ENCODE measurements around the gene TNS1. TPM values are rescaled to one million over a fixed set of nuclear protein-coding genes. Genes with fewer than 3 reads are reported as not detected.
A peak's percentile ranks its signal among the peaks of the same experiment; 100 is the strongest.

TNS1 gene
- total RNA-seq, 1 donor from 2014 or later, result 1,334 TPM

DNA sequence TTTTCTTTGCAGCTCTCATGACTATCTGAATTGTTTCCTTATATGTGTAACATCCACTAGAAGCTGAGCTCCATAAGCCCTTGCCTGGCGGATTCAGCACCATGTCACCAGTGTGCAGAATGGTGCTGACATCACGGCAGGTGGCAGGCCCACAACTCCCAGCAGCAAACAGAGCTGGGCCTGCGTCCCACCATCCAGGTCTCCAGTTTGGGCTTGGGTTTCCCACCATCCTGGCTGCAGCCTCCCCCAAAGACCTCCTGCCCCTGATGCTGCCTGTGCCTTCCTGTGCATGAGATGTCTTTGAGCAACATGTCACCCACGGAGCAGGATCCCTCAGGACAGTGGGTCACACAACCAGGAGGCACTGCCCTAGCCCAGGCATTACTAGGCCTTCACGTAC, 113.1 kb downstream of the TNS1 start:
- H3K27me3 ChIP-seq, result no peaks in the 10 kb centered on the region
- no peaks in the 10 kb centered on the region for H3K9me3 ChIP-seq
- no peak overlapping the region for H3K4me3 ChIP-seq
- TF ChIP-seq, protein P1, sequence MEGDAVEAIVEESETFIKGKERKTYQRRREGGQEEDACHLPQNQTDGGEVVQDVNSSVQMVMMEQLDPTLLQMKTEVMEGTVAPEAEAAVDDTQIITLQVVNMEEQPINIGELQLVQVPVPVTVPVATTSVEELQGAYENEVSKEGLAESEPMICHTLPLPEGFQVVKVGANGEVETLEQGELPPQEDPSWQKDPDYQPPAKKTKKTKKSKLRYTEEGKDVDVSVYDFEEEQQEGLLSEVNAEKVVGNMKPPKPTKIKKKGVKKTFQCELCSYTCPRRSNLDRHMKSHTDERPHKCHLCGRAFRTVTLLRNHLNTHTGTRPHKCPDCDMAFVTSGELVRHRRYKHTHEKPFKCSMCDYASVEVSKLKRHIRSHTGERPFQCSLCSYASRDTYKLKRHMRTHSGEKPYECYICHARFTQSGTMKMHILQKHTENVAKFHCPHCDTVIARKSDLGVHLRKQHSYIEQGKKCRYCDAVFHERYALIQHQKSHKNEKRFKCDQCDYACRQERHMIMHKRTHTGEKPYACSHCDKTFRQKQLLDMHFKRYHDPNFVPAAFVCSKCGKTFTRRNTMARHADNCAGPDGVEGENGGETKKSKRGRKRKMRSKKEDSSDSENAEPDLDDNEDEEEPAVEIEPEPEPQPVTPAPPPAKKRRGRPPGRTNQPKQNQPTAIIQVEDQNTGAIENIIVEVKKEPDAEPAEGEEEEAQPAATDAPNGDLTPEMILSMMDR (IDR thresholded peaks at IDR 0.05), result no peak
- intact Hi-C loops (cut with DNase I), result loop anchor here (2.0 kb wide), 1 partner anchor 55 kb away; no protein-coding TSS in a partner anchor
- H3K4me1 ChIP-seq, result peaks cover 15 to 53% of the 10 kb centered on the region in 2 donors
- peak overlapping the region; percentile 76 to 98 for H3K27ac ChIP-seq
- peaks cover 94 to 95% of the 10 kb centered on the region in 2 donors for H3K36me3 ChIP-seq
- DNase-seq (ENCODE audit: low spot score in 2 of 2), result no peak

DNA sequence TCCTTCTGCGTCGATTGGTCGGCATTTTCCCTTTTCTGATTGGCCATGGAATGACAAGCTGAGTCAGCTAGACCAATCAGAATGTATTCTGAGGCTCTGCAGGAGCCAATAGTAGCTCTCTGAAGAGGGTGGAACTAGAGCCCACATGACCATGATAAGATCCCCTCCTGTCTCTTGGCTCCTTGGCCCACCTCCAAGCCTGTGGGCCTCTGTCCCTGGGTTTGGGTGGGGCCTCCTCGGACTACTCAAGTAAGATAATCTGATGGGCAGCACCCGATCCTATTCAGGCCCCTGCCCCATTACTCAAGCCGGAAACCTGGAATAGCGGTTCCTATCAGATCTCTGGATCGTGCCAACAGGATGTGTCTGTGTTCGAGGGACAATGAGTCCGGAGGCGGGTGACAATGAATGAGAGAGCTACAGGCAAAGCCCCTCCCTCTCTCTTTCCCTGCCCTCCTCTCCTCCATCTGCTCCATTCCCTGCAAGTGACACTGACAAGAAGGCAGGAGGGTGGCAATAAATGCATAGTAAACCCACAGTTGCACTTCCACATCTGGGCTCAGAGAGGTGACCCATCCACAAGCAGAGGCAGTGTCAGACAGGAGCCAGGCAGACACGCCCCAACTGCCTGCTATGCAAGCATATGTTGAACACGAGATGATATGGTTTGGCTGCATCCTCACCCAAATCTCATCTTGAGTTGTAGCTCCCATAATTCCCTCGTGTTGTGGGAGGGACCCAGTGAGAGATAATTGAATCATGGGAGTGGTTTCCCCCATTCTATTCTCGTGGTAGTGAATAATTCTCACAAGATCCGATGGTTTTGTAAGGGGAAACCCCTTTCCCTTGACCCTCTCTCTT, 114.7 kb downstream of the TNS1 start:
- TF ChIP-seq, protein P1 (IDR thresholded peaks at IDR 0.05), result no peak
- Histone ChIP-seq H3K4me3 (no peak overlapping the region), H3K9me3 (no peaks in the 10 kb centered on the region), H3K4me1 (peaks cover 15 to 39% of the 10 kb centered on the region in 2 donors), H3K36me3 (peaks cover 94 to 95% of the 10 kb centered on the region in 2 donors), H3K27me3 (no peaks in the 10 kb centered on the region), H3K27ac (peak overlapping the region; percentile 76 to 98)
- intact Hi-C loops (cut with DNase I), result loop anchor here (2.0 kb wide), 2 partner anchors 97 to 101 kb away; no protein-coding TSS in a partner anchor
- DNase-seq (ENCODE audit: low spot score in 2 of 2), result peak in 1 of 2 donors; percentile 81

DNA sequence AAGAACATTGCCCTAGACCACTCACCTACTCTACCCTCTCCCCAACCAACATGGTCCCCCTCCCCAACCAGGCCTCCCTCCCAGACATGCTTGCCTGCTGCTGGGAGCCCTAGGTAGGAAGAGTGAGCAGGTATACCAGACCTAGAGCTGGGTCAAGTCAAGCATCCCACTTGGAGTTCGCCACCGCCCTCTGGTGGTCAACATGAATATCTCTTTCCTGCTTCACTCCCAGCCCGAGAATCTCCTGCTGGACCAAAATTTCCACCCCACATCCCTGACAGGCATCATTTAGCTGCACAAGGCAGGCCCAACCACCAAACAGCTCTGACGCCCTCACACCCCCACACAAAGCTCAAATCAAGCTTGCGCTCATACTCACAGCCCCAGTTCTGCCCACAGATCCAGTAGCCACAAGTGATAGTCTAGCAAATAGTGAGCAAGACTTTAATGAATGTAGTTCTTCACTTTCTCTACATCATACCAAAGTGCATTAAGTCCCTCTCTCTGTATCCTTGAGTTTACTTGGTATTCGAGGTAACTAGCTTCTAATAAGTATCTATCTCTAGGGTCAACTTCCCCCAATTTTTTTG, 116.0 kb downstream of the TNS1 start:
- Histone ChIP-seq H3K9me3 (no peaks in the 10 kb centered on the region), H3K4me1 (peaks cover 11 to 33% of the 10 kb centered on the region in 2 donors), H3K4me3 (no peak overlapping the region), H3K27me3 (no peaks in the 10 kb centered on the region), H3K36me3 (peaks cover 92 to 95% of the 10 kb centered on the region in 2 donors), H3K27ac (peak overlapping the region; percentile 76 to 98)
- peak in 1 of 2 donors; percentile 81 for DNase-seq (ENCODE audit: low spot score in 2 of 2)
- intact Hi-C loops (cut with DNase I), result loop anchor here (2.0 kb wide), 2 partner anchors 96 to 102 kb away; no protein-coding TSS in a partner anchor
- TF ChIP-seq, protein P1 (IDR thresholded peaks at IDR 0.05), result peak; percentile 69 to 78 (median 73)

DNA sequence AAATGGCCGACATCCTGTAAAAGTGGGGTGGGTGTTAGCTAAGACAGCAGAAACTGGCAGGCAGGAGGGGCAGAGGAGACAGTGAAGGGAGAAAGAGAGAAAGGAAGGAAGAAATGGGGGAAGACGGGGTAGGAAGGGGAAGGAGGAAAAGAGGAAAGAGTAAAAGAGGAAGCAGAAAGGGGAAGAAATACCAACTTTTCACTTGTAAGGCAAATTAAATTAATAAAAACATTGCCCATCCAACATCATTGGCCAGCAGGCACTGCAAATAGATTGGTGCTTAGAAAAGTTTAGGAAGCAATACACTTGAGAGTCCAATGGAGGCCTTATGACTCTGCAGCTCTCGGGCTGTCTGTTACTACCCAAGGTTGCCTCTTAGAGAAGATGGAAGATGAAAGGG, 116.7 kb downstream of the TNS1 start:
- Histone ChIP-seq H3K4me1 (peaks cover 7 to 33% of the 10 kb centered on the region in 2 donors), H3K27ac (peak overlapping the region; percentile 58 to 98), H3K36me3 (peaks cover 92 to 95% of the 10 kb centered on the region in 2 donors), H3K4me3 (no peak overlapping the region), H3K27me3 (no peaks in the 10 kb centered on the region), H3K9me3 (no peaks in the 10 kb centered on the region)
- TF ChIP-seq, protein P1 (IDR thresholded peaks at IDR 0.05), result no peak
- DNase-seq (ENCODE audit: low spot score in 2 of 2), result no peak
- intact Hi-C loops (cut with DNase I), result loop anchor here (2.0 kb wide), 2 partner anchors 95 to 103 kb away; no protein-coding TSS in a partner anchor

DNA sequence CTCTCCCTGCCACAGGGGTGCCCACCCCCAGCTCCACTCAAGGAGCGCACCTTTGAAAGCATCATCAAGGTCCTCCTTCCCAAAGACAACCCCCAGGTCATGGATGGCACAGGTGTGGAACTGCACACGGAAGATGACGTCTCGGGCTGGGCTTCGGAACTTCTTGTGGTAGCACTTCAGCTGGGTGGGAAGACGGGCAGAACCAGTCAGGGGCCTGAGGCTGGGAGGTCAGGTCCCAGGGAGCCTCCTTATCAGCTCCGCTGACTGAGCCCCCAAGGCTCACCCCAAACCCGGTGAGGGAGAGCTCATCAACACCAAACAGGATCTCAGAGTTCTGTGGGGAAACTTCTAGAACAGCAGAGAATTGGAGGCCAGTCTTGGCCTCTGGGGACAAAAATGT, 117.8 kb downstream of the TNS1 start:
- Histone ChIP-seq H3K4me1 (peaks cover 2 to 36% of the 10 kb centered on the region in 2 donors), H3K36me3 (peaks cover 92 to 95% of the 10 kb centered on the region in 2 donors), H3K27me3 (no peaks in the 10 kb centered on the region), H3K4me3 (no peak overlapping the region), H3K9me3 (no peaks in the 10 kb centered on the region), H3K27ac (peak overlapping the region; percentile 58 to 98)
- intact Hi-C loops (cut with DNase I), result loop anchor here (2.0 kb wide), 1 partner anchor 14 kb away; no protein-coding TSS in a partner anchor
- no peak for DNase-seq (ENCODE audit: low spot score in 2 of 2)
- TF ChIP-seq, protein P1 (IDR thresholded peaks at IDR 0.05), result no peak

Data from ascending aorta (tissue), 2 donors.